Prostate gland (tissue), 2 donors: ENCODE data around the gene GALNT14.

Experiments
- CTCF ChIP-seq, 4 experiments: fragments of 200-600 bp in 2 of 4; fragments of 450-650 bp in 2 of 4; sonication (generic) in 2 of 4; IDR thresholded peaks; 1 replicate in 3 of 4; 2 replicates in 1 of 4; pipeline ENCODE4 v1.5.1; 2016 to 2019; ENCODE audit warnings: antibody characterized with exemption in 4 of 4, mild to moderate bottlenecking in 2 of 4, moderate library complexity in 2 of 4
- POLR2A ChIP-seq: fragments of 450-650 bp; IDR thresholded peaks from one replicate; pipeline ENCODE4 v1.6.1; 2016; ENCODE audit warnings: antibody characterized with exemption, mild to moderate bottlenecking
- POLR2AphosphoS5 ChIP-seq: sonication (generic); formaldehyde crosslinking; IDR thresholded peaks from one replicate; pipeline ENCODE4 v1.6.1; 2017; ENCODE audit warnings: antibody characterized with exemption

- TF ChIP-seq CTCF (IDR thresholded peaks at IDR 0.05) (no peak), POLR2AphosphoS5 (no peak), POLR2A (no peak)
These were observed 38.5 kb upstream of the GALNT14 start for GRCh38 chr2:31176742-31177141.
